HL-60 (cell line): ENCODE results near the gene CYP1A1.

Experiments
- POLR2AphosphoS5 ChIP-seq: IDR thresholded peaks from 2 replicates; pipeline ENCODE4 v1.6.1; 2012; ENCODE audit warnings: low read depth
- TF ChIP-seq, protein P1 (sequence below): IDR thresholded peaks from one replicate; pipeline ENCODE4 v1.5.1; 2011; ENCODE audit warnings: low read length, control low read depth, inconsistent platforms; ENCODE audit not compliant: insufficient read depth

DNA sequence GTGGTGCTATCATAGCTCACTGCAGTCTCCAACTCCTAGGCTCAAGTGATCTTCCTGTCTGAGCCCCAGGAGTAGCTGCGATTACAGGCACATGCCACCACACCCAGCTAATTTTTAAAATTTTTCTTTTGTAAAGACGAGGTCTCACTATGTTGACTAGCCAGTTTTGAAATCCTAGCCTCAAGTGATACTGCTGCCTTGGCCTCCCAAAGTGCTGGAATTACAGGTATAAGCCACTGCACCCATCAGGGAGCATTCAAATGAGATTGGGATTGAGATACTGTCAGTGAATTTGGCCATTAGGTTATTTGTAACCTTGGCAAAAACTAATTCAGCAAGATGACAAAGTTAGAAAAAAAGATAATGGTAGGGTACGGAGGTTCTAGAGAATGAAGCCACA, 51.2 kb downstream of the CYP1A1 start:
- TF ChIP-seq POLR2AphosphoS5 = no peak
- TF ChIP-seq, protein P1, sequence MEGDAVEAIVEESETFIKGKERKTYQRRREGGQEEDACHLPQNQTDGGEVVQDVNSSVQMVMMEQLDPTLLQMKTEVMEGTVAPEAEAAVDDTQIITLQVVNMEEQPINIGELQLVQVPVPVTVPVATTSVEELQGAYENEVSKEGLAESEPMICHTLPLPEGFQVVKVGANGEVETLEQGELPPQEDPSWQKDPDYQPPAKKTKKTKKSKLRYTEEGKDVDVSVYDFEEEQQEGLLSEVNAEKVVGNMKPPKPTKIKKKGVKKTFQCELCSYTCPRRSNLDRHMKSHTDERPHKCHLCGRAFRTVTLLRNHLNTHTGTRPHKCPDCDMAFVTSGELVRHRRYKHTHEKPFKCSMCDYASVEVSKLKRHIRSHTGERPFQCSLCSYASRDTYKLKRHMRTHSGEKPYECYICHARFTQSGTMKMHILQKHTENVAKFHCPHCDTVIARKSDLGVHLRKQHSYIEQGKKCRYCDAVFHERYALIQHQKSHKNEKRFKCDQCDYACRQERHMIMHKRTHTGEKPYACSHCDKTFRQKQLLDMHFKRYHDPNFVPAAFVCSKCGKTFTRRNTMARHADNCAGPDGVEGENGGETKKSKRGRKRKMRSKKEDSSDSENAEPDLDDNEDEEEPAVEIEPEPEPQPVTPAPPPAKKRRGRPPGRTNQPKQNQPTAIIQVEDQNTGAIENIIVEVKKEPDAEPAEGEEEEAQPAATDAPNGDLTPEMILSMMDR = no peak
